OCI-LY1 (cell line): Measurements from ENCODE around the gene SCAMP5.

ENCODE experiments used
- CTCF ChIP-seq: fragments of 200-600 bp; sonication (generic), shearing (Covaris generic); IDR thresholded peaks from 2 replicates; pipeline ENCODE4 v1.5.1; 2017; ENCODE audit warnings: mild to moderate bottlenecking, antibody characterized with exemption, low read length, moderate library complexity, mixed read lengths
- EZH2 ChIP-seq: fragments of 200-600 bp; sonication (generic), shearing (Covaris generic); IDR thresholded peaks from 2 replicates; pipeline ENCODE4 v1.8.0; 2017; ENCODE audit warnings: borderline replicate concordance, mixed run types, mild to moderate bottlenecking, antibody characterized with exemption, low read length, moderate library complexity, mixed read lengths

- TF ChIP-seq CTCF, result no peak
- no peak for TF ChIP-seq EZH2
These were observed 34.7 kb downstream of the SCAMP5 start for GRCh38 chr15:75030023-75030413.
